Endometrial microvascular endothelial cells (primary cell): ENCODE data around the gene TUBA1C. TPM values are rescaled to one million over a fixed set of nuclear protein-coding genes. Genes with fewer than 3 reads are reported as not detected.
"Not testable (repeated sequence)": the region's sequence is repeated elsewhere in the genome, so short reads cannot be mapped to it uniquely, and the experiment has no call there.

Experiments
- in situ Hi-C: cut with HindIII; loops from 2 replicates; pipeline ENCODE4 v1.10.0; 2017; ENCODE audit warnings: low sequenced_read_pairs, low pct_unique_long_range_greater_than_20kb; ENCODE audit errors: inconsistent ontology term
- total RNA-seq: library from RNA; depleted of rRNA; stranded (reverse); fragments of >200 nt; gene quantifications from one replicate; pipeline ENCODE4 v1.2.3, GENCODE V29; 2015; ENCODE audit errors: inconsistent ontology term

TUBA1C gene
- total RNA-seq, 1 donor from 2014 or later: 2,045 TPM

- in situ Hi-C loops: no loop called here
These were observed 11.8 kb upstream of the TUBA1C start for GRCh38 chr12:49253033-49253623.

DNA sequence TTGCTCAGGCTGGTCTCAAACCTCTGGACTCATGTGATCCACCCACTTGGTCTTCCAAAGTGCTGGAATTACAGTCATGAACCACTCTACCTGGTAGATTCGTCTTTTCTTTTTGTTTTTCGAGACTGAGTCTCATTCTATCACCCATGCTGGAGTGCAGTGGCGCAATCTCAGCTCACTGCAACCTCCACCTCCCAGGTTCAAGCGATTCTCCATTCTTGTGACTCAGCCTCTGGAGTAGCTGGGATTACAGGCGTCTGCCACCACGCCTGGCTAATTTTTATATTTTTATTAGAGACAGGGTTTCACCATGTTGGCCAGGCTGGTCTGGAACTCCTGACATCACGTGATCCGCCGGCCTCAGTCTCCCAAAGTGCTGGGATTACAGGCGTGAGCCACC is 9.4 kb upstream of the TUBA1C start:
- in situ Hi-C loops: not testable (repeated sequence)

GRCh38 chr12:49255857-49256637 is 8.8 kb upstream of the TUBA1C start:
- in situ Hi-C loops: no loop called here

- in situ Hi-C loops: not testable (repeated sequence)
These were observed 7.2 kb upstream of the TUBA1C start for GRCh38 chr12:49257508-49258184.

- in situ Hi-C loops: no loop called here
These were observed 5.4 kb upstream of the TUBA1C start for GRCh38 chr12:49259452-49259851.

GRCh38 chr12:49260166-49260565 is 4.7 kb upstream of the TUBA1C start:
- in situ Hi-C loops: no loop called here

GRCh38 chr12:49260571-49261363 is 4.1 kb upstream of the TUBA1C start:
- in situ Hi-C loops: no loop called here

DNA sequence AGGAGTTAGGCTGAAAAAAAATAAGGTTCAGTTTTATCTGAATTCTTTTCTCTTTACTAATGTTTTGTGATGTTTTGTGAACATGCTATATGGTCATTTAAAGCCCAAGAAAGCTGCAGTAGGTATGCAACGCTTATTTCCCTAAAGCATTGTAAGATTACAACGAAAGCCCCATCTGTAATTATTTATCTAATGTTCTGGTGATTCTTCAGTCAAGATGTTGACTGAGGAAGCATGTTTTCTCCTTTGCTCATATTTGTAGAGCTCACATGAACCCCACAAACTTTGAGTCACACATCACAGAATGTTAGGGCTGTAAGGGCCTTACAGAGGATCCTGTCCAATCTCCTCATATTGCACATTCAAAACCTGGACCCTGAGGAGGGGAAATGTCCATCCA is 3.2 kb upstream of the TUBA1C start:
- in situ Hi-C loops: no loop called here

- in situ Hi-C loops: no loop called here
These were observed 1.5 kb upstream of the TUBA1C start for GRCh38 chr12:49263400-49263763.

DNA sequence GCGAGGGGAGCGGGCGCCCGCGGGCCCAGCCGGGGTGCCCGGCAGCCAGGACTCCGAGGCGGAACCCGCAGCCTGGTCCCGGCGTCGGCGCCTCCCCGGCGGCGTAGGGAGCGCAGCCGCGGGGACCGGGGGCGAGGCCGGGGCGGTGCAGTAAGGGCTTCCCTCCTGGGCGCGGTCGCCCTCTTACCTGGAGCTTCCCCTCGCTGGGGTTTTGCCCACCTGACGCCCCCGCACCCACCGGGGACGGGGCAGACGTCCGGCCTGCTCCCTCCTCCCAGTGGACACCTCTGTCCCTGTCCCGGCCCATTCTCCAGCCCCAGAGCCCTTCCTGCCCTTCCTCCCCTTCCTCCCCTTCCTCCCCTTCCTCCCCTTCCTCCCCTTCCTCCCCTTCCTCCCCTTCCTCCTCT is 413 bp upstream of the TUBA1C start:
- in situ Hi-C loops: no loop called here

DNA sequence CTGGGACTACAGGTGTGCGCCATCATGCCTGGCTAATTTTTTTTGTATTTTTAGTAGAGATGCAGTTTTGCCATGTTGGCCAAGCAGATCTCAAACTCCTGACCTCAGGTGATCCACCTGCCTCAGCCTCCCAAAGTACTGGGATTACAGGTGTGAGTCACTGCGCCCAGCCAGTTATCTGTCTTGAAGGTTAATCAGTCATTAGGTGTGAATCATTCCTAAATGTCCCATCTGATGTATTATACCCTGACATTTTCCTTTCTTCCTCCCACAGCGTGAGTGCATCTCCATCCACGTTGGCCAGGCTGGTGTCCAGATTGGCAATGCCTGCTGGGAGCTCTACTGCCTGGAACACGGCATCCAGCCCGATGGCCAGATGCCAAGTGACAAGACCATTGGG is 4.3 kb downstream of the TUBA1C start:
- in situ Hi-C loops: not testable (repeated sequence)

DNA sequence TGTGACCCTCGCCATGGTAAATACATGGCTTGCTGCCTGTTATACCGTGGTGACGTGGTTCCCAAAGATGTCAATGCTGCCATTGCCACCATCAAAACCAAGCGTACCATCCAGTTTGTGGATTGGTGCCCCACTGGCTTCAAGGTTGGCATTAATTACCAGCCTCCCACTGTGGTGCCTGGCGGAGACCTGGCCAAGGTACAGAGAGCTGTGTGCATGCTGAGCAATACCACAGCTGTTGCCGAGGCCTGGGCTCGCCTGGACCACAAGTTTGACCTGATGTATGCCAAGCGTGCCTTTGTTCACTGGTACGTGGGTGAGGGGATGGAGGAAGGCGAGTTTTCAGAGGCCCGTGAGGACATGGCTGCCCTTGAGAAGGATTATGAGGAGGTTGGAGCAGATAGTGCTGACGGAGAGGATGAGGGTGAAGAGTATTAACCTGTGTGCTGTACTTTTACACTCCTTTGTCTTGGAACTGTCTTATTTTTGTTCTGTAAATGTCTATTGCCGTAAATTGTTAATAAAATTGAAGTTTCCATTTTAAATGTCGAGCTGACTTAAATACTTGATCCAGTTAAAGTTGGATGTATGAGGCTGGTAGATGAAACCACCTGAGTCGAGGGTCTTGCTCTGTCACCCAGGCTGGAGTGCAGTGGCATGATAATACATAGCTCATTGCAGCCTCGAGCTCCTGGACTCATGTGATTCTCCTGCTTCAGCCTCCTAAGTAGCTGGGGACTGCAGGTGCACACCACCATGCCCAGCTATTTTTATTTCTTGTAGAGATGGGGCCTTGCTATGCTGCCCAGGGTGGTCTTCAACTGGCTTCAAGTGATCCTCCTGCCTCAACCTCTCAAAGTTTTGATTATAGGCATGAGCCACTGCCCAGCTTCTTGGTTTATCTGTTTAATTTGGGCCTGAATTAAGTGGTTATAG is 8.2 kb downstream of the TUBA1C start:
- in situ Hi-C loops: no loop called here

DNA sequence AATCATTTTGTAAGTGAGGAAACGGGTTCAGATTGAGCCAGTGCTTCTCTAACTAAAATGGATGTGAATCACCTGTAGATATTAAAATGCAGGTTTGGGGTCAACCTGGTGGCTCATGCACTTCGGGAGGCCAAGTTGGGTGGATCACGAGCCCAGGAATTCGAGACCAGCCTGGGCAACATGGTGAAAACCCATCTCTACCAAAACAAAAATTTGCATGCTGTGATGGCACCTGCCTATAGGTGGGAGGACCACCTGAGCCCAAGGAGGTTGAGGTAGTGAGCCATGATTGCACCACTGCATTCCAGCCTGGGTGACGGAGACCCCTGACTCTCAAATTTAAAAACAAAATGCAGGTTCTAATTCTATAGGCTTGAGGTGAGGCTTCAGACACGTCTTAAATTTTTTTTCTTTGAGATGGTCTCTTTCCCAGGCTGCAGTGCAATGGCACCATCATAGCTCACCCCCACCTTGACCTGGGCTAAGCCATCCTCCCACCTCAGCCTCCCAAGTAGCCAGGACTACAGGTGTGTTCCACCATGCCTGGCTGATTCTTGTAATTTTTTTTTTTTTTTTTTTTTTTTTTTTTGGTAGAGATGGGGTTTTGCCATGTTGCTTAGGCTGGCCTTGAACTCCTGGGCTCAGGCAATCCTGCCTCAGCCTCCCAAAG is 9.0 kb downstream of the TUBA1C start:
- in situ Hi-C loops: no loop called here

GRCh38 chr12:49274396-49275069 is 9.7 kb downstream of the TUBA1C start:
- in situ Hi-C loops: no loop called here

DNA sequence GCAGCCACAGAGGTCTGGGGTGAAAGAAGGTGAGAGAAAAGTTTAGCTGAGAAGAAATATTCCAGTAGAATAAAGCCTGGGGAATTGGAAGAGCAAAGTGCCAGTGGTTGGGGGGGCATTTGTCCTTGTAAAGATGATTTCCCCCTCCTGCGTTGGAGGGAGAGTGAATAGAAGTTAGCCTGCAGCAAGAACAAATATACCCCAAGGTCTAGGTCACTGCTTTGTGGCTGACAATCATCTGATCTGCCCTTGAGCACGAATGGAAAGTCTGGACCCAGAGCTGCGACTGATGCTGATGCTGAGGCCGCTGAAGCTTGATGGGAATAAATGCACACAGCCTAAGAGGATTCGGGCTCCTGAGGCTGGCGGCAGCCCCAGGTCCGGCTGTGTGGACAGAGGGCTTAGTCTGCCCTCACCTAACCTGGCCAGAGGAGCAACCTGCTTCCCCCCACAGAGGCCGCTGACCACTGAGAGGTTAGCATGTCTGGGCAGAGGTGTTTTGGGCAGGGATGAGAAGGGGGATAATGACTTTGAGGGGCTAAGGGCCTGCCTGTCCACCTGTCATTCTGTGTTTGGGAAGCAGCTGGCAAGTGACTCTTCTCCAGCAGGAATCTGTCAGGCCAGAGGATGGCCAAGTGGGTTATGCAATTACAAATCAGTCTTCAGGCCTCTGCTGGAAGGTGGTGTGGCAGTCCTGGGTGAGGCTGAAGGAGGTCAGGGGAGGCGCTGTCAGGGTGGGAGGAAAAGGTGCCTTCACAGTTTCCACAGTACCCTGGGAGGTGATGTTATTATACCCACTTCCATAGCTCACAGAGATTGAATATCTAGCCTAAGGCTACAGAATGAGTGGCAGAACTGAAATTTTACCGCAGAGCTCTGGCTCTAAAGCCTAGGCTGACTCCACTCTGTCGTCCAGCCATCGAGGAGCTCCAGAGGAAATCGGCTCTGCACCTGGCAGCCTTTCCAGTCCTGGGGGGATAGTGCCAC is 11.7 kb downstream of the TUBA1C start:
- in situ Hi-C loops: no loop called here

DNA sequence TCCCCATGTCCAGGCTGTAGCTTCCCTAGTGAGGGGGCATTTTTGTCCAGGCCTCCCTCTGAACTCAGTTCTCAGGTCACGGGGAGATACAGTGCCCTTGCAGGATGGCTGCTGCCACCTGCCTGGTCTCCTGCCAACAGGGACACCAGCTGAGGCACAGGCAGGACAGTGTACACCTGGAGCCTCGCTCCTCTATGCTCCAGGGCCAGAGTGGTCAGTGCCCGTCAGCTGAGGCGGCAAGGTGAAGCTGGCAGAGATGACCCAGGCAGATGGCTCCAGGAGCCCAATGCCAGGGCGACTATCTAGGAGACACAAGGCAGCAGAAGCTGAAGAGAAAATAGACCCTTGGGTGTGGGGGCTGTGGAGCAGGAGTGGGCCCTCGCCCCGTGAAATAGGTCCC is 12.6 kb downstream of the TUBA1C start:
- in situ Hi-C loops: no loop called here
